Measurements from ENCODE around the gene PEX26.
"Not testable (repeated sequence)": the region's sequence is repeated elsewhere in the genome, so short reads cannot be mapped to it uniquely, and the experiment has no call there.

The PEX26 gene

GRCh38 chr22:18057568-18058209, 20.1 kb upstream of the PEX26 start:
- DNase-seq: no peak

DNA sequence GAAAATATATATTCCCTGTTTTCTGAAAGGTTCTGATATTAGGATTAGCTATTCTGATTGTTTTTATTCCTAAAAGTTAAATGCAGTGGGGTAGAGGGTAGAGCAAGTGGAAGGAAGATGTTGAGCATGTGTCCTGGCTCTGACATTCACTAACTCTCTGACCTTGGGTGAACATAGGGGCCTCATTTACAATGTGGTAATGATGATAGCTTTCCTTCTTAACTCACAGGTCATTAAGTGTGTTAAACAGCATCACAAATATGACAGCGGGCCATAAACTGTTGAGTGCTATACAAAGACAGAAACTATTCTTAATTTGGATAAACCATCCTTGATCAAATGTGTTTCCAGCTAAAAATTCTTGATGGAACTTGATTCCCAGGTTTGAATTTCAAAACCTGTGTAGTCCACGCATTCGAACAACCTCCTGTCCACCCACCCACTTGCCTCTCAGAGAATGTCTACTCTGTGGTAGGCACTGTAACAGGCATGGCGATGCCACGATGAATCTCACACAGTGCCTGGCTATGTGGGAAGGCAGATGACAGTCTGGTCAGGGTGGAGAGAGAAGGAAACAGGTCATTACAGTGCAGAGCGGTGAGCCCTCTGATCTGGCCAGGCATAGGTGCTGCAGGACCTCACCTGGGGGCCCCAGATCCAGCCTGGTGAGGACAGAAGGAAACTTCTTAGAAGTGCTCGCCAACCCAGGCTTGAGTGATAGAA, 19.3 kb upstream of the PEX26 start:
- DNase-seq: no peak

DNA sequence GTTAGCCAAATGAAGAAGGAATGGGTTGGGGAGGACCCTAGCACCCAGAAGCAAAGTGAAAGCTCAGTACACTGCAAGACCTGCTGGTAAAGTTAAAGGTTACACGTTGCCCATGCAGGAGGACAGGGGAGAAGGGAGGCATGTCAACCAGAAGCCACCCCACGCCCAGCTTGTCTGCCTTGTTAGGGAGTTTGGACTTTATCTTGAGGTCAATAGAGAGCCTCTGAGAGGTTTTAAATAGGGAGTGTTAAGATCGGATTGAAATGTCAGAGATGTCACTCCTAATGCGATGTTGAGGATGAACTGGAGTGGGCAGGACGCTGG, 18.7 kb upstream of the PEX26 start:
- DNase-seq: no peak

- no peak for DNase-seq
These were observed 18.3 kb upstream of the PEX26 start for GRCh38 chr22:18059473-18059872.

DNA sequence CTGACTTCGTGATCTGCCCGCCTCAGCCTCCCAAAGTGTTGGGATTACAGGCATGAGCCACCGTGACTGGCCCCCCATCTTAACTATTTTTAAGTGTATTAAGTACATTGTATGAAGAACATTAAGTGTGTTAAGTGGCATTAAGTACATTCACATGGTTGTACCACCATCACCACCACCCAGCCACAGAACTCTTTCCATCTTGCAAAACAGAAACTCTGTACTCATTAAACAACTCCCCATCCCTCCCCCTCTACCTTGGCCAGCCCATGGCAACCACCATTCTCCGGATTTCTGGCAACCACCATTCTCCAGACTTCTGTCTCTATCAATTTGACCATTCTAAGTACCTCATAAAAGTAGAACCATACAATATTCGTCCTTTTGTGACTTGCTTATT, 17.8 kb upstream of the PEX26 start:
- DNase-seq: no peak

GRCh38 chr22:18060646-18061620, 16.9 kb upstream of the PEX26 start:
- no peak for DNase-seq

- DNase-seq: no peak
These were observed 15.4 kb upstream of the PEX26 start for GRCh38 chr22:18062421-18062820.

DNA sequence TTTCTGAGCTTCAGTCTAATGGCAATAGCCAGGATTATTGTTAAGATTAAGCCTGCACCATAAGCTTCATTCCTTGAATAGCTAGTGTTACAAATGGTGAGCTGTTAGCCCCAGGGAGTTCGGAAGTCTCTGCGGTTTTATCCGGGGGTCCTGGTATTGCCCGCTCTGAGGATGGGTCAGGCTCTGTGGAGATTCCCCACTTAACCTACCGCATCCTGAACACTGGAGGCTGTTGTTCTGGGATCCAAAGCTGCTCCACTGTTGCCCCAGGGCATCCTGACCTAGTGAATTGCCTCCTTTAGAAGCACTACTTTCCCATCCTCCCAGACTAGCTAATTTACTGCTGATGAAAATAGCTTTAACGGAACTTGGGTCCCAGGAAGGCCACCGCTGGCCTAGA, 14.5 kb upstream of the PEX26 start:
- DNase-seq: no peak

DNA sequence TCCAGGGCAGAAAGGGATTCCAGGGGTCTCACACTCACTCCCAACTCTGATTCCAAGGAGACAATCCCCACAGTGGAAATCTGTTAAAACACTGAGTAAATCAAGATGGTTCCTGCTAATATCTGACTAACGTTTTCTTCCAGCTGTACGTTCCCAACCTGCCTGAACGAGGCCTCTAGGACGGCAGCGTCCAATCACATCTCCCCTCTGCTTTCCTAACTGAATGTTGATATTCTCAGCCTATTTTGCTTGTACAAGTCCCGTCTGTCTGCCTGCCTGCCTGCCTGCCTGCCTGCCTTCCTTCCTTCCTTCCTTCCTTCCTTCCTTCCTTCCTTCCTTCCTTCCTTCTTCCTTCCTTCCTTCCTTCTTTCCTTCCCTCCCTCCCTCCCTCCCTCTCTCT, 14.1 kb upstream of the PEX26 start:
- not testable (repeated sequence) for DNase-seq

GRCh38 chr22:18064636-18065035, 13.2 kb upstream of the PEX26 start:
- DNase-seq: no peak

DNA sequence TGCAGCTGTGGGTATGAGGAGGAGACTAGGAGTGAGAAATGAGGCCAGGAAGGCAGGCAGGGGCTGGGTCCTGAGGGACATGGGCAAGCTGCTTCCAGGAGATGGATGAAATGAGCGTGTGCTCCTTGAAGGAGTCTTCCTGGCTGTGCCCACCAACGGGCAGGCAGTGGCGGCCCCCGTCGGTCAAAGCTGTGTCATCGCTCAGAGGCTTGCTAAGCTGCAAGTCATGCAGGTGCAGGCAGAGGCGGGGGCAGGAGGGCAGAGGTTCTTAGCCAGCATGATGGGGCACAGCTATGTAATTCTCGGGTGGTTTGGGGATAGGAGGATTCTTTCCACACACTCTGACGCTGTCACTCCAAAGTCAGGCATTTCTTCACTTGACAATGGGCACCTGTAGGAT, 12.5 kb upstream of the PEX26 start:
- no peak for DNase-seq

DNA sequence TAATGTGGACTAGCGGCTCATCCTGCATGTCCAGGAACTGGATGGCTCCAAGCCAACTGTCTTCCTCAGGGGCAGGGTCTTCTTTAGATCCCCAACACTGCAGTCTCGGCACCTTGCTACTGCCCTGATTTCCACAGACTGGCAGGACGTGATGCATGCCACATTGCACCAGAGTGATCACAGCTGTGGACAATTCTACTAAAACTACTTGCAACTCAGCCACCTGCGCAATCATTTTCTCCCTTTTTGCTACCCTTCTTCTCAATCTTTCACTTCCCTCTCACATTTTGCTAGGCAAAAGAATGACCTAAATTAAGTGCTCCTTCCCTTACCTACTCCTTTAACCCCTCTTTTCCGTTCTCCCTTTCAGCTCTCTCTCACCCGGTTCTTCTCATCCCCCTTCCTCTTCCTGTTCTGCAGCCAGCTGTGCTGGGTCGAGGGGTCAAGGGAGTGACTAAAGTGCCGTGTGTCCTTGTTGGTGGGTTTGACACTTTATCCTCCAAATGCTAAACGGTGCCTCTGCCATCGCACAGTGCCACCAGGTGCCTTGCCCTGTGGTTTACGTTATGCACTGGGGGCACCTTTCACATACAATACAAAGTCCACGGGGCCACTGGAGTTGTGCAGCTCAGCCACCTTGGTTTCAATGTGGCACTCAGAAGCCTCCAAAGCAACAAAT, 11.5 kb upstream of the PEX26 start:
- no peak for DNase-seq

DNA sequence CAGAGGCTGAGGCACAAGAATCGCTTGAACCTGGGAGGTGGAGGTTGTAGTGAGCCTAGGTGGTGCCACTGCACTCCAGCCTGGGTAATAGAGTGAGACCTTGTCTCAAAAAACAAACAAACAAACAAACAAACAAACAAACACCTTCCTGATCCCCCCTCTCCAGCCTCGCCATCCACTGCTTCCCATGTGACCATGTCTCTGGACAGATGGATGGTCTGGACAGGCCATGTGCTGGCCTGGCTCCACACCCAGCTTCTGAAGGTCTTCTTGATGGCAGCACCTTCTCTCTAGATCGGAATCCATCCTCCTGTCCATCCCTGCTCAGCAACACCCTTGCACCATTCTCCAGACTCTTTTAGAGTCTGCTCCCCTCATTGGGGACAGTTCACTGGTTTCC, 10.7 kb upstream of the PEX26 start:
- DNase-seq: no peak

DNA sequence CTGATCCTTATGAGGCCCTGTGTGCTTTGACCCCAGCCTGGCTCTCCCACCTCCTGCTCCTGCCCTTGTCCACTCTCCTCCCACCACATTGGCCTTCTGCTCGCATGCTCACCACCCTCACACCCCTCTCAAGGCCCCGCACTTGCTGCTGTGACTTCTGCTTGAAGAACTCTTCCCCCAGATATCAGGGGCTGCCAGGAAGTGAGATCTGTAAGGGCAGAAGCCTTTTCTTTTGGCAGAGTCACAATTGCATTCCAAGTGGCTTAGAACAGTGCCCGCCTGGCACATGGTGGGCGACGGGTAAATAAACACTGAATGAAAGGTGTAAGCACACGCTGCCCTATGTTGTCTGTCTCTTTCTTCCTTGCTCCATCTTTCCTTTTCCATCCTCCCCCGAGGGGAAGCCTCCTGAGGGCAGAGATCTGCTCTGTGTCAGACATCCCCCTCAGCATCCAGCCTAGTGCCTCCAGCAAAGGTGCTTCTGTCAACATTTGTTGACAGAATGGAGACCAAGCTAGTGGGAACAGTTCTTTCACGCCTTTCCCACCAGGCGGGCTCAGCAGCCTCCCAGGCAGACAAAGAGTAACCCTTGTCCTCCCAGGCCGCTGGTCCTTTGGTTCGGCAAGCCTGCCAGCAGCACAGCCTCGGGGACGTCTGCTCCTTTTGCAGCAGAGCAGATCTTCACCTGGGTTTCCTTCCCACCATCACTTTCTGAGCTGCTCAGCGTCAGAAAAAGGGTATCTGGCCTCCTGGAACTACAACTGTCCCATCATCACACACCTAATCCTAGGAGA, 10.0 kb upstream of the PEX26 start:
- no peak for DNase-seq

- no peak for DNase-seq
These were observed 9.3 kb upstream of the PEX26 start for GRCh38 chr22:18068381-18068988.

DNA sequence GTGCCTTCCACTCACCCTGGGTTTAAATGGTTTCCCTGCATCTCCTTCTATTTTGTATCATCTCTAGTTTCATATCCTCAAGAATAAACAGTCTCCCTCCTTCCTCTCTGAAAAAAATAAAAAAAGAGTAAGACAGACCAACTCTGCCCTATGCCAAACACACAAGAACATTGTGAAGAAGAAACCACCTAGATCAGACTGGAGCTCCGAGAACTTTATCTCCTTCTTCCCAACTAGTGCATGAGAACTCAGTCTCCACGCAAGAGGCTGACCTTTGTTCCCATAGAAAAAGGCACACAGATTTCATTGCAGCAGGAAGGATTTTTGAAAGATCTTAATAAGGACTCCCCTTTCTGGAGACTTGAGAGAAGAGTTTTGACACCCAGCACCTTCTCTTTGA, 8.7 kb upstream of the PEX26 start:
- DNase-seq: no peak

DNA sequence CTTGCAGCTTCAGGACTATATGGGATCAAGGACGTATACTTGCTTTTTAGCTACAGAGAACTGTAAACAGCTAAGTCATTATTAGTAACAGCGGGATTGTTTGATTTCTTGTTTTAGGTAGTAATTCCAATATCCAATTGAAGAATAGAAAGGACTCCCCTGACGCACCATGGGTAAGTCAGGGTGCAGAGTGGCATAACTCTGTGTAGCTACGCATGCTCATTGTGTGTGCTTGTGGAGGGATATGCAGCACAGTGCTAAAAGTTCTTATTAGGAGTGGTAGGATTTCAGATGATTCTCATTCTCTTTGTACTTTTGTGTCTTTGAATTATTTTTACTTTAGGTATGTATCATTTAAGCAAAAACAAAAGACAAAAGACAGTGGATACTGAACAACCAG, 7.7 kb upstream of the PEX26 start:
- no peak for DNase-seq

- DNase-seq: no peak
These were observed 7.1 kb upstream of the PEX26 start for GRCh38 chr22:18070556-18071306.

DNA sequence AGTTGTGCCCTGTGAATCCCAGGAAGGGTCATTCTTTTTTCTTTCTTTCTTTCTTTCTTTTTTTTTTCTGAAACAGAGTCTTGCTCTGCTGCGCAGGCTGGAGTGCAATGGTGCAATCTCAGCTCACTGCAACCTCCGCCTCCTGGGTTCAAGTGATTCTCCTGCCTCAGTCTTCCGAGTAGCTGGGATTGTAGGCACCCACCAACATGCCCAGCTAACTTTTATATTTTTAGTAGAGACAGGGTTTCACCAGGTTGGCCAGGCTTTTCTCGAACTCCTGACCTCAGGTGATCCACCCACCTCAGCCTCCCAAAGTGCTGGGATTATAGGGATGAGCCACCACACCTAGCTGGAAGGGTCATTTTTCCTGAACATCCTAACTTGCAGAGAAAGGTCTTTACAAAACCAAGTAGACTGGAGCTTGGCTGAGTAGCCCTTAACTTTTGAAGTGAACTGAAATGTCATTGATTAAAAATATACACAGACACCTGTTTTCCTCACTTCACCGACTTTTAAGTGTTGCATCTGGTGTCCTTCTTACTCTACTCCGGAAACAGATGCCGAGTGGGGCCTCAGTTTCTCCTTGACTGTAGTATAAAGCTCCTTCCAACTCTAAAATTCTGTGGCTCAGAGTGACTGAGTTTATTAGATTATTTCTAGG, 6.4 kb upstream of the PEX26 start:
- not testable (repeated sequence) for DNase-seq

DNA sequence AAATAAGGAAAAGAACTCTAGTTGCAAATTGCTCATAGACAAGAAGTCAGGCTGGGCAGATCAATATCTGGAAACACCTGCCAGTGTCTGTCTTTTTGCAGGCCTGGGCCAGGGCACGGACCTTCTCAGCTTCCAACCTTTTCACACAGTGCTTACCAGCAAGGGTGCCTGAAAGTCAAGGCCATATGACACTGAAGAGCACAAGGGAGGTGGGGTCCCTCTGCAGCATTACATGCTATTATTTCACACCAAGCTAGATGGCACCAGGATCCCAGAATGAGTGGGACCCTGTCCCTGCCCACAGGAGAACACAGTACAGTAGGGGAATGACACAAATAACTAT, 5.9 kb upstream of the PEX26 start:
- DNase-seq: no peak

- no peak for DNase-seq
These were observed 4.3 kb upstream of the PEX26 start for GRCh38 chr22:18073467-18073866.

All from activated CD4-positive, CD25-positive, alpha-beta regulatory T cell (primary cell).